ENCODE results near the gene KCTD1. TPM values are rescaled to one million over a fixed set of nuclear protein-coding genes. Genes with fewer than 3 reads are reported as not detected.

The KCTD1 gene
- total and polyA plus RNA-seq, 2 donors (not counting 1 experiment from before 2014, with no cell fraction given) = 4.2 to 8.4 TPM

GRCh38 chr18:26417190-26417589 is 131.2 kb downstream of the KCTD1 start:
- H3K27me3 ChIP-seq (ENCODE audit: control insufficient read depth, insufficient read depth, low read length) = no peaks in the 10 kb centered on the region
- no peaks in the 10 kb centered on the region for H3K9me3 ChIP-seq (ENCODE audit: control insufficient read depth, insufficient read depth, low read depth, low read length)
- DNase-seq (ENCODE audit: low read depth in 2 of 2) = no peak
- H3K36me3 ChIP-seq (ENCODE audit: control insufficient read depth, insufficient read depth, low read length) = no peaks in the 10 kb centered on the region
- no peak overlapping the region for H2AFZ ChIP-seq (ENCODE audit: low read length)
- TF ChIP-seq CTCF (conservative IDR thresholded peaks at IDR 0.05 in 1 of 2, IDR thresholded peaks at IDR 0.05 in 1 of 2; ENCODE audit: low read depth in 1 of 2, low read length in 2 of 2) = no peak
- no peak for TF ChIP-seq EZH2 (IDR thresholded peaks at IDR 0.05; ENCODE audit: low read length, missing control alignments)
- no peaks in the 10 kb centered on the region for H3K79me2 ChIP-seq (ENCODE audit: control insufficient read depth, insufficient read depth, low read length)
- no peak overlapping the region for H3K9ac ChIP-seq (ENCODE audit: insufficient read depth, low read length)
- H3K4me3 ChIP-seq (replicated peaks in 1 of 4; ENCODE audit: control extremely low read depth in 1 of 4, insufficient read depth in 1 of 4, low read depth in 3 of 4, low read length in 4 of 4) = no peak overlapping the region
- H3K27ac ChIP-seq (ENCODE audit: insufficient read depth, low read length) = no peak overlapping the region
- H3K4me1 ChIP-seq (ENCODE audit: control insufficient read depth, extremely low read depth, insufficient read depth, low read length) = no peaks in the 10 kb centered on the region
- no peaks in the 10 kb centered on the region for H4K20me1 ChIP-seq (ENCODE audit: control insufficient read depth, extremely low read depth, insufficient read depth, low read length)
- no peak overlapping the region for H3K4me2 ChIP-seq (ENCODE audit: extremely low read depth, insufficient read depth, low read length)

GRCh38 chr18:26416652-26417150 is 131.7 kb downstream of the KCTD1 start:
- Histone ChIP-seq H3K4me3 (replicated peaks in 1 of 4; ENCODE audit: control extremely low read depth in 1 of 4, insufficient read depth in 1 of 4, low read depth in 3 of 4, low read length in 4 of 4) (no peak overlapping the region), H3K9ac (ENCODE audit: insufficient read depth, low read length) (no peak overlapping the region)

GRCh38 chr18:26415631-26416030 is 132.7 kb downstream of the KCTD1 start:
- Histone ChIP-seq H3K4me1 (ENCODE audit: control insufficient read depth, extremely low read depth, insufficient read depth, low read length) (no peaks in the 10 kb centered on the region), H3K9ac (ENCODE audit: insufficient read depth, low read length) (no peak overlapping the region), H2AFZ (ENCODE audit: low read length) (no peak overlapping the region), H3K4me2 (ENCODE audit: extremely low read depth, insufficient read depth, low read length) (no peak overlapping the region), H3K4me3 (replicated peaks in 1 of 4; ENCODE audit: control extremely low read depth in 1 of 4, insufficient read depth in 1 of 4, low read depth in 3 of 4, low read length in 4 of 4) (no peak overlapping the region), H3K36me3 (ENCODE audit: control insufficient read depth, insufficient read depth, low read length) (no peaks in the 10 kb centered on the region), H3K27me3 (ENCODE audit: control insufficient read depth, insufficient read depth, low read length) (no peaks in the 10 kb centered on the region), H3K9me3 (ENCODE audit: control insufficient read depth, insufficient read depth, low read depth, low read length) (no peaks in the 10 kb centered on the region), H3K27ac (ENCODE audit: insufficient read depth, low read length) (no peak overlapping the region), H3K79me2 (ENCODE audit: control insufficient read depth, insufficient read depth, low read length) (no peaks in the 10 kb centered on the region), H4K20me1 (ENCODE audit: control insufficient read depth, extremely low read depth, insufficient read depth, low read length) (no peaks in the 10 kb centered on the region)
- no peak for DNase-seq (ENCODE audit: low read depth in 2 of 2)
- no peak for TF ChIP-seq CTCF (conservative IDR thresholded peaks at IDR 0.05 in 1 of 2, IDR thresholded peaks at IDR 0.05 in 1 of 2; ENCODE audit: low read depth in 1 of 2, low read length in 2 of 2)
- TF ChIP-seq EZH2 (IDR thresholded peaks at IDR 0.05; ENCODE audit: low read length, missing control alignments) = no peak

More at GRCh38 chr18:26416652-26417150, 131.7 kb downstream of the KCTD1 start:
- no peak for TF ChIP-seq CTCF (conservative IDR thresholded peaks at IDR 0.05 in 1 of 2, IDR thresholded peaks at IDR 0.05 in 1 of 2; ENCODE audit: low read depth in 1 of 2, low read length in 2 of 2)
- no peak for TF ChIP-seq EZH2 (IDR thresholded peaks at IDR 0.05; ENCODE audit: low read length, missing control alignments)
- Histone ChIP-seq H3K27ac (ENCODE audit: insufficient read depth, low read length) (no peak overlapping the region), H3K79me2 (ENCODE audit: control insufficient read depth, insufficient read depth, low read length) (no peaks in the 10 kb centered on the region), H3K36me3 (ENCODE audit: control insufficient read depth, insufficient read depth, low read length) (no peaks in the 10 kb centered on the region), H4K20me1 (ENCODE audit: control insufficient read depth, extremely low read depth, insufficient read depth, low read length) (no peaks in the 10 kb centered on the region), H2AFZ (ENCODE audit: low read length) (no peak overlapping the region), H3K27me3 (ENCODE audit: control insufficient read depth, insufficient read depth, low read length) (no peaks in the 10 kb centered on the region), H3K9me3 (ENCODE audit: control insufficient read depth, insufficient read depth, low read depth, low read length) (no peaks in the 10 kb centered on the region), H3K4me1 (ENCODE audit: control insufficient read depth, extremely low read depth, insufficient read depth, low read length) (no peaks in the 10 kb centered on the region), H3K4me2 (ENCODE audit: extremely low read depth, insufficient read depth, low read length) (no peak overlapping the region)
- no peak for DNase-seq (ENCODE audit: low read depth in 2 of 2)

Data from fibroblast of lung (primary cell).